Activated naive CD4-positive, alpha-beta T cell treated with Interleukin-2 at 50 U/mL for 16 hours (primary cell): ENCODE measurements around the gene C10orf62.

Source experiments
- DNase-seq: peaks from one replicate; pipeline ENCODE4 v3.0.0-alpha.2; 2020

Gene C10orf62

DNA sequence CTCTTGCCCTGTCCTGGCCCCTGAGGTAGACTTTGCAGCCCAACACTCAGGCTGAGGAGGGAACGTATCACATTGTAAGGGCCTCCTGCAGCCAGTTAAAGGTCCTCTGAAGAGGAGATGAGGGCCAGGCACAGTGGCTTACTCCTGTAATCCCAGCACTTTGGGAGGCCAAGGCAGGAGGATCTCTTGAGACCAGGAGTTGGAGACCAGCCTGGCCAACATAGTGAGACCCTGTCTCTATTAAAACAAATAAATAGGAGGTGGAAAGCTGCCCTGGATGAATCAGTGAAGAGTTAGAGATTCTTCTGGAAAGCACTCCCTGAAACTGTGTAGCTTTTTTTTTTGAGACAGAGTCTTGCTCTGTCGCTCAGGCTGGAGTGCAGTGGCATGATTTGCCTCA is 2.3 kb upstream of the C10orf62 start:
- no peak for DNase-seq

- no peak for DNase-seq
These were observed 694 bp downstream of the C10orf62 start for GRCh38 chr10:97590082-97590747.

GRCh38 chr10:97590748-97591495 is 1.4 kb downstream of the C10orf62 start:
- no peak for DNase-seq

- DNase-seq = no peak
These were observed 3.9 kb downstream of the C10orf62 start for GRCh38 chr10:97593421-97593820.

DNA sequence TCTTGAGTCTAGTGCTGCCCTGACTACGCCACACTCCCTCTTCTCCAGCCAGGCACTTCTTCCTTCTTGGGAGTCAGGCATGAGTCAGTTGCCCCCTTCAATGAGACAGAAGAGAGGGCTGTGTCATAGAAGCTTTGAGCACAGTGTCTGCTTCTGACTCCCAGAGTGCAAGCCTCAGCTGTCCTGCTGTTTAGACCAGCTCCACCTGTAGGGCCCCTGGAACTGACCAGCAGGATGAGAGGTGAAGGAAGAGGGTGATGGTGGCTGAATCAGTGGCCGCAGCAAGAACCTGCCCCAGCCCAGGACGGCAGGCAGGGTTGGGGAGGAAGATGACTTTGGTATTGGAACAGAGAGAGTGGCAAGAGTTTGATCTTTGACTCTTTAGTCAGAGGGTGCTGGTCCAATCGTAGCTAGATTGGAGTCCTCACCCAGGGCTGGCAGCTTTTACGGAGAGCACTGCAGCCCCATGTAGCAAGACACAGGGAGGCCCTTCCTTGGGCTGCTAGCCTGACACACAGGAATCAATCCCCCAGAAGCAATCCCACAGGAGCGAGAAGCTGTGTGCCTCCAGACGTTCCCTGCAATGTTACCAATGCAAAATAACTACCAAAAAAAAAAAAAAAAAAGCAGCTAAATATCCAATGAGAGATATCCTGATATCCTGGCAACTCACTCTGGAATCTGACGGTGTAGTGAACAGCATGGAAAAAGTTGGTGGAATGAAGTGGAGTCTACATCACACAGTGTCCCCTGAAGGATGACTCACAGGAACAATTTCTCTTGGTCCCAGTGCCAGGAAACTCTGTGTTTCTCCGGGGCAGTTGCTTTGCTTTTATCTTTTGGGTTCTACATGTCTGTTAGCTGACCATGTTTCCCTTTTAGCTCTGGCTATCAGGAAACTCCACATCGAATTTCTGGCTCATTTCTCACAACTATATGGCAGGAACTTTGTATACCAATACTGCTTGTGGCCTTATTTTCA is 6.9 kb downstream of the C10orf62 start:
- no peak for DNase-seq

DNA sequence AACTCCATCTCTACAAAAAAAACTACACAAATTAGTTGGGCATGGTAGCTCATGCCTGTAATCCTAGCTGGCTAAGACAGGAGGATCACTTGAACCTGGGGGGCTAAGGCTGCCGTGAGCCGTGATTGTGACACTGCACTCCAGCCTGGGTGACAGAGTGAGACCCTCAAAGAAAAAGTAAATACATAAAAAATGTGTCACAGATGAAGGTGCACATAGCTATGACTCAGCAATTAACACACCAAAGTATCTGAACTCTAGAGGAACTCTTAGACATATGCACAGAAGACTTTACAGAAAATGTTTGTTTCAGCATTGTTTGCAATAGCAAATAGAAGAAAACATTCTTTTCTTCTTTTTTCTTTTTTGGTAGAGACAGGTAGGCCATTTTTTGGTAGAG is 8.3 kb downstream of the C10orf62 start:
- no peak for DNase-seq

GRCh38 chr10:97598407-97599271 is 9.1 kb downstream of the C10orf62 start:
- DNase-seq = no peak

- no peak for DNase-seq
These were observed 9.7 kb downstream of the C10orf62 start for GRCh38 chr10:97599272-97599619.

GRCh38 chr10:97600616-97601015 is 11.1 kb downstream of the C10orf62 start:
- no peak for DNase-seq

DNA sequence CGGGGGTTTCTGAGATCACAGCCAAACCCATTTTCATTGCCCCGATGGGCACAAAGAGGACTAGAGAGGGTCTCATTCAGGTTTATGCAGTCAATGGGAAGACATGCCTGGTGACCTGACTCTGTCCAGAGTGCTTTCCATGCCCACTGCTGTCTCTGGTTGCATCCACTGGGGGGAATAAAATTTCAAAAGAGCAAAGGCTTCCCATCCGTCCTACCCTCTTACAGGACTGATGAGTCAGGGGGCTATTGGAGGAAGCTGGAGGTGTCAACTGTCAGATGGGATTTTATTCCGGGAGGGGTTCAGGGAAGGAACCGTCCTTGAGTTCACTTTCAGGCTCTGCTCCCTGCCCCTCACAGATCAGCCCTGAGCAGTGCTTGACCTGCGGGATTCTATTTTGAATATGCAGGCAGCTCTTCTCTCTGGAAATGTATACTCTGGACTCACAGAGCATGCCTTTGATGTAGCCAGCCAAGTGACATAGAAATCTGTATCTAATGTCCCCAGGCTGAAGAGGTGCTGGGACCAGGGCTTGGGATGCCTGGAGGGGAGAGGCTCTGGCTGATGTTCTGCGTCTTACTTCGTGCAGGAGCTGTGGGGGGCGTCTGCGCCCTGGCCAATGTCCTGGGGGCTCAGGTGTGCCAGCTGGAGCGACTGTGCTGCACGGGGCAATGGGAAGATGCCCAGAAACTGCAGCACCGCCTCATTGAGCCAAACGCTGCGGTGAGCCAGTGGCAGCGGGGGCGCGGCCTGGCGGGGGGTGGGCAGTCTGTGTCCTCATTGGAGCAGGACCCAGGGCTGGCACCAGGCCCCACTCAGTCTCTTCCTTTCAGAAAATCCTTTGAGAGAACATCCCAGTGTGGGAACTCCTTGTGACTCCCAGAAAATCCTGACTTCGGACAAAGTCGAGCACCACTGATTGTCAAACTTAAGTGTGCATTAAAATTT is 12.0 kb downstream of the C10orf62 start:
- DNase-seq = no peak

- no peak for DNase-seq
These were observed 17.6 kb downstream of the C10orf62 start for GRCh38 chr10:97607095-97607636.

DNA sequence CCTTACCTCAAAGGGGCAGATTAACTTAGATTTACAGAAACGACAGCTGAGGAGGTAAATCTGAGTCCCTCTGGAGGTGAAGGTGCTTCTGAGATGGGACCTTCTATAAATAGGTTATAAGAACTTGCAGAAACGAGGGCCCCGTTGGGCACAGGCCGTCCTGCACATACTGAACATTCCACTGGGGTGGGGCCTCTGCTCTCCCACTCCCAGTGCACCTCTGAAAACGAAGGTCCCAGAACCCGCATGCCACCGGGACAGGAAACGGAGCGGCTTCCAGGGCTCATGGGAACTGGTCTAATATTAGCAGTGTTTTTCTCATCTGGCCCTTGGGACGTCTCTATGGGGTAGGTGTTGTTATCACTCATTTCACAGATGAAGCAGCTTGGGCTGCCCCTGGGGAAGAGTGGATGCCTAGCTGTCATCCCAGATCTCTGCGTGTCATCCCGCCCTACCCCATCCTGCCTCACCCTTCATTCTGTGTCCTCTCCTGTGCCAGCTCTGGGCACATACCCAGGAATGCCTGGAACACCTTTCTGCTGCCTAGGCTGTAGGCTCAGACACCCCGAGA is 19.6 kb downstream of the C10orf62 start:
- DNase-seq = no peak

GRCh38 chr10:97611473-97611872 is 22.0 kb downstream of the C10orf62 start:
- DNase-seq = no peak

DNA sequence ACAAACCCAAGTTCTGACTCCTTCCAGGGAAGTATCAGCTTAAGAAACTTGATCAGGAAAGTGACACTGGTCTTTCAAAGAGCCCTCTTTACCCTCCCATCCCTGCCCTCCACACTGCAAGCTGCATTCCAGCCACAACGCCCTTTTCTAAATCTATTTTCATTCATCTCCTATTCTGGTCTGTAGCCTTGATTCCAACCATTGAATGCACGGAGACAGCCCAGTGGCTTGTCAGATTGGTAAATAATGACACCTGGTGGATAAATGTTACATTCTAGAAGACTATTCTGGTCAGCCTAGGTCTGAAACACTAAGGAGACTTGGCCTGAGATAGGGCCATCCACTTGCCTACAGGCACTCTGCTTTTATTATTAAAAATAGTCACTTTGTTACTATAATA is 22.9 kb downstream of the C10orf62 start:
- DNase-seq = no peak

DNA sequence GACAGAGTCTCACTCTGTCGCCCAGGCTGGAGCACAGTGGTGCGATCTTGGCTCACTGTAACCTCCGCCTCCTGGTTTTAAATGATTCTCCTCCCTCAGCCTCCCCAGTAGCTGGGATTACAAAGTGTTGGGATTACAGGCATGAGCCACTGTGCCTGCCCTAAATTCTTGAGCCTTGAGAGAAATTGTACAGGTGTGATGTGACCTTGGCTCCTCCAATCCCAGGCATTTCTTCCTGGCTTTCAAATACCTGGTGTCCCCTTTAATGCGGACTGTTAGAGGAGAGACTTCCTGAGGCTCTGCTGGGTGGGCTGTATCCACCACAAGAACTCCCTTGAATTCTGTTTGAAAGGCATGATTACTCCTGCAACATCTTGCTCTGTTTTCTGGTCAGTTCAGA is 28.8 kb downstream of the C10orf62 start:
- DNase-seq = no peak

DNA sequence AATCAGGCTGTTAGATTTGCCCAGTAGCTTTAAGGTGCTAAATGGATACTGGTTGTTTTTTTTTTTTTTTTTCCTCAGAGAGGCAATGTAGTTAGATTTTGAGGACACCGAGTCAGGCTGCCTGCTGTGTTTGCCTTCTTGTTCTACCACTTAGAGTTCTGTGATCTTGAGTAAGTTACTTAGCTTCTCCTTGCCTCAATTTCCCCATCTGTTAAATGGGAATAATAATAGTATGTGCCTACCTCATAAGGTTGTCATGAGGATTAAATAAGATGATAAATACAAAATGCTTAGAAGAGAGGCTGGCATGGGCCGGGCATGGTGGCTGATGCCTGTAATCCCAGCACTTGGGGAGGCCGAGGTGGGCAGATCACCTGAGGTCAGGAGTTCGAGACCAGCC is 29.2 kb downstream of the C10orf62 start:
- no peak for DNase-seq

DNA sequence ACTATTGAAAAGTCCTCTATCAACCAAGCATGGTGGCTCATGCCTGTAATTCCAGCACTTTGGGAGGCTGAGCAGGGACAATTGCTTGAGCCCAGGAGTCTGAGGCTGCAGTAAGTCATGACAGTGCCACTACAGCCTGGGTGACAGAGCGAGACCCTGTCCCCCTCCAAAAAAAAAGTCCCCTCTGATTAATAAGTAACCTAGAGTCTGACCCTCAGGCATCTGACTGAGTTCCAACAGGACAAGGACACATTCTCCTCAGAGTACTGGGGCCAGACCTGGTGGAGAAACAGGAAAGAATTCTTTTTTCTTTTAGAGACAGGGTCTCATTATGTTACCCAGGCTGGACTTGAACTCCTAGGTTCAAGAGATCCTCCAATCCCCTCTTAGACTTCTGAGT is 33.8 kb downstream of the C10orf62 start:
- no peak for DNase-seq

DNA sequence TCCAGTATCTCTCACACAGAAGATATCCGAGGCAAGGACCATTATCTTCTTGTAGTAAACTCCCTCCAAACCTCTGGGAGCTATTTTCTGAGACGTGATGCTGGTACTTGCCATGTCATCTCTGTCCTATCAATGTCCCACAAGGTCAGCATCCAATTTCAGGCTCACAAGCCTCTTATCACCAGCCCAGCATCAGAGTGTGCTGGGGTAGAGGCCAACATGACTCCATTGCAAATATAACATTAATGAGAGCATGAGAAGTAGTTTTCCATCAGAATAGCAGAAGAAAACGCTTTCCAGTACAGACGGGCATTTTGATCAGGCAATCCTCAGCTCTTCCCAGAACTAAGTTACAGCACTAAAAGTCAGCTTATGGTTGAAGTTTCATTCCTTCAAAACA is 38.2 kb downstream of the C10orf62 start:
- no peak for DNase-seq

- no peak for DNase-seq
These were observed 38.7 kb downstream of the C10orf62 start for GRCh38 chr10:97628228-97628627.

DNA sequence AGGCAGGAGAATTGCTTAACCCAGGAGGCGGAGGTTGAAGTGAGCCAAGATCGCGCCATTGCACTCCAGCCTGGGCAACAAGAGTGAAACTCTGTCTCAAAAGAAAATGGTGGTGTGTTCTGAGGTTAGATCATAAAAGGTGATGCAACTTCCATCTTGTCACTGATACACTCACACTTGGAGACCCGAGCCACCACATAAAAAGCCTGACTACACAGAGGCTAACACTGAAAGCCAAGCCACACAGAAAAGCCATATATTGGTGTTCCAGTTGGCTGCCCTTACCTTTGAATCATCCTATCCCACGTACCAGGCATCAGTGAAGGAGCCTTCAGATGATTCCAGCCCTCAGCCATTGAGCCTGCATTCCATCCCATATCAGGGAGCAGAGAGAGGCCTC is 39.8 kb downstream of the C10orf62 start:
- DNase-seq = no peak

DNA sequence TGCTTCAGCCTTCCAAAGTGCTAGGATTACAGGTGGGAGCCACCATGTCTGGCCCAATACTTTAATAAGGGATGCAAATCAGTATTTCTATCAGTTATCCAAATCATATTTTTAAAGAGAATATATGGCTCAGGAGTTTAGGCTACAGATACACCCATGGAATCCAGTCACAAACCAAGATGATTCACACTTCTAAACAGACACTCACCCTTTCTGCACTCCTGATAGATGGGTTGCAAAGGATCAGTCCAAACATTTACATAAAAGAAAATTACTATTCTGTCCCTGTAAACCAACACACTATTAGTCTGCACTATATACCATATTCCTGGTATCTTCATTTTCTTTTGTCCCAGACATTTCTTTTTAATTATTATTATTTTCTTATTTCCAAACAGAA is 41.6 kb downstream of the C10orf62 start:
- DNase-seq = no peak
